H9 (cell line): ENCODE results near the gene ROBO1. TPM values are rescaled to one million over a fixed set of nuclear protein-coding genes. Genes with fewer than 3 reads are reported as not detected.

ENCODE experiments used
- DNase-seq: peaks from one replicate; pipeline ENCODE4 v3.0.0-alpha.2; 2017
- H2AFZ ChIP-seq: one replicate; pipeline ENCODE4 v1.6.1; 2013; ENCODE audit warnings: mild to moderate bottlenecking, low read length, control low read depth, moderate library complexity
- H2AK5ac ChIP-seq: 2 replicates; pipeline ENCODE4 v1.6.1; 2013; ENCODE audit warnings: low read length, control low read depth, mixed read lengths; ENCODE audit not compliant: insufficient read length
- H2BK120ac ChIP-seq: one replicate; pipeline ENCODE4 v1.6.1; 2013; ENCODE audit warnings: low read depth, mild to moderate bottlenecking, low read length, control low read depth, inconsistent platforms; ENCODE audit not compliant: poor library complexity, severe bottlenecking
- H2BK12ac ChIP-seq: 2 replicates; pipeline ENCODE4 v1.6.1; 2013; ENCODE audit warnings: low read length, control low read depth, mixed read lengths, low read depth; ENCODE audit not compliant: insufficient read length
- H2BK15ac ChIP-seq: 2 replicates; pipeline ENCODE4 v1.6.1; 2013; ENCODE audit warnings: low read depth, low read length, control low read depth
- H2BK20ac ChIP-seq: one replicate; pipeline ENCODE4 v1.6.1; 2013; ENCODE audit warnings: low read depth, mild to moderate bottlenecking, low read length, control low read depth, inconsistent platforms; ENCODE audit not compliant: poor library complexity, severe bottlenecking
- H2BK5ac ChIP-seq: 2 replicates; pipeline ENCODE4 v1.6.1; 2013; ENCODE audit warnings: low read length, control low read depth, mixed read lengths; ENCODE audit not compliant: insufficient read length
- H3K14ac ChIP-seq: 2 replicates; pipeline ENCODE4 v1.6.1; 2013; ENCODE audit warnings: low read length, control low read depth; ENCODE audit not compliant: insufficient read depth
- H3K18ac ChIP-seq: 2 replicates; pipeline ENCODE4 v1.6.1; 2013; ENCODE audit warnings: low read depth, mild to moderate bottlenecking, mixed read lengths, low read length, control low read depth; ENCODE audit not compliant: insufficient read length
- H3K23ac ChIP-seq: 2 replicates; pipeline ENCODE4 v1.6.1; 2013; ENCODE audit warnings: low read length, control low read depth, mixed read lengths, low read depth; ENCODE audit not compliant: insufficient read length
- H3K23me2 ChIP-seq: 2 replicates; pipeline ENCODE4 v1.6.1; 2013; ENCODE audit warnings: low read depth, mild to moderate bottlenecking, mixed read lengths, low read length, control low read depth; ENCODE audit not compliant: insufficient read length, poor library complexity, severe bottlenecking
- H3K27ac ChIP-seq: 2 replicates; pipeline ENCODE4 v1.5.1; 2013; ENCODE audit warnings: low read length, control low read depth, mixed read lengths, low read depth; ENCODE audit not compliant: insufficient read length
- H3K27me3 ChIP-seq: 2 replicates; pipeline ENCODE4 v1.6.1; 2013; ENCODE audit warnings: low read length, control low read depth, inconsistent platforms; ENCODE audit not compliant: insufficient read depth
- H3K4ac ChIP-seq: 2 replicates; pipeline ENCODE4 v1.6.1; 2013; ENCODE audit warnings: low read depth, mild to moderate bottlenecking, control low read depth, inconsistent platforms, low read length, moderate library complexity
- H3K4me1 ChIP-seq: 2 replicates; pipeline ENCODE4 v1.6.1; 2013; ENCODE audit warnings: low read length, control low read depth, inconsistent platforms; ENCODE audit not compliant: insufficient read depth
- H3K4me2 ChIP-seq: 2 replicates; pipeline ENCODE4 v1.6.1; 2013; ENCODE audit warnings: low read length, control low read depth, mixed read lengths; ENCODE audit not compliant: insufficient read length, insufficient read depth
- H3K56ac ChIP-seq: 2 replicates; pipeline ENCODE4 v1.6.1; 2013; ENCODE audit warnings: low read depth, mild to moderate bottlenecking, mixed read lengths, low read length, control low read depth; ENCODE audit not compliant: insufficient read length
- H3K79me1 ChIP-seq: 2 replicates; pipeline ENCODE4 v1.6.1; 2013; ENCODE audit warnings: low read depth, mild to moderate bottlenecking, moderate library complexity, low read length, control low read depth, inconsistent platforms; ENCODE audit not compliant: insufficient read depth, poor library complexity, severe bottlenecking
- H3K79me2 ChIP-seq: 2 replicates; pipeline ENCODE4 v1.6.1; 2013; ENCODE audit warnings: low read length, control low read depth, inconsistent platforms; ENCODE audit not compliant: insufficient read depth
- H3K9ac ChIP-seq: 2 replicates; pipeline ENCODE4 v1.6.1; 2013; ENCODE audit warnings: low read length, control low read depth, mixed read lengths; ENCODE audit not compliant: insufficient read length; ENCODE audit errors: extremely low read depth
- H3K9me3 ChIP-seq: one replicate; pipeline ENCODE4 v1.6.1; 2013; ENCODE audit warnings: low read depth, low read length, inconsistent platforms; ENCODE audit not compliant: control insufficient read depth
- H3T11ph ChIP-seq: one replicate; pipeline ENCODE4 v1.6.1; 2013; ENCODE audit warnings: mild to moderate bottlenecking, low read length, control low read depth, inconsistent platforms
- H4K20me1 ChIP-seq: one replicate; pipeline ENCODE4 v1.6.1; 2013; ENCODE audit not compliant: control insufficient read depth, insufficient read length, insufficient read depth
- H4K5ac ChIP-seq: 2 replicates; pipeline ENCODE4 v1.6.1; 2013; ENCODE audit warnings: low read depth, mild to moderate bottlenecking, mixed read lengths, low read length, control low read depth; ENCODE audit not compliant: insufficient read length
- H4K8ac ChIP-seq: replicated peaks from 2 replicates; pipeline ENCODE4 v1.6.1; 2013; ENCODE audit warnings: low read length, control low read depth, mixed read lengths, low read depth; ENCODE audit not compliant: insufficient read length
- H4K91ac ChIP-seq: 2 replicates; pipeline ENCODE4 v1.6.1; 2013; ENCODE audit warnings: low read depth, mild to moderate bottlenecking, moderate library complexity, mixed read lengths, low read length, control low read depth; ENCODE audit not compliant: insufficient read length
- H3K27ac Mint-ChIP-seq, 3 experiments: 2 replicates in 2 of 3; 3 replicates in 1 of 3; pipeline ENCODE4 v1.8.0; 2020 to 2021; ENCODE audit warnings: mixed read lengths in 3 of 3, mild to moderate bottlenecking in 1 of 3, moderate library complexity in 1 of 3
- H3K27me3 Mint-ChIP-seq: 2 replicates; pipeline ENCODE4 v1.8.0; 2021; ENCODE audit warnings: low read depth, mild to moderate bottlenecking, moderate library complexity, mixed read lengths
- H3K36me3 Mint-ChIP-seq, 3 experiments: 2 replicates in 2 of 3; 3 replicates in 1 of 3; pipeline ENCODE4 v1.8.0; 2020 to 2021; ENCODE audit warnings: low read depth in 3 of 3, mixed read lengths in 3 of 3; ENCODE audit not compliant: insufficient read depth in 1 of 3
- H3K4me1 Mint-ChIP-seq, 2 experiments: 2 replicates each; pipeline ENCODE4 v1.8.0; 2020; ENCODE audit warnings: mixed read lengths in 2 of 2
- H3K4me3 Mint-ChIP-seq, 2 experiments: 2 replicates in 1 of 2; 3 replicates in 1 of 2; pipeline ENCODE4 v1.8.0; 2020 to 2021; ENCODE audit warnings: mild to moderate bottlenecking in 2 of 2, mixed read lengths in 2 of 2, moderate library complexity in 1 of 2
- H3K9me3 Mint-ChIP-seq, 2 experiments: 2 replicates in 1 of 2; 3 replicates in 1 of 2; pipeline ENCODE4 v1.8.0; 2020; ENCODE audit warnings: mild to moderate bottlenecking in 2 of 2, mixed read lengths in 2 of 2, moderate library complexity in 1 of 2
- WGBS: extraction: QIAGEN DNeasy Blood & Tissue Kit; methylation state at CpG from one replicate; pipeline ENCODE4 v1.1.7; 2013; ENCODE audit warnings: missing lambda C conversion rate, low lambda C conversion rate, mixed read lengths; ENCODE audit not compliant: insufficient read length; ENCODE audit errors: extremely low coverage; 5-methylcytosine and 5-hydroxymethylcytosine counted together
- total RNA-seq: library from RNA; stranded (reverse); gene quantifications from 2 replicates; pipeline ENCODE4 v1.2.1, GENCODE V29; 2021
- TF ChIP-seq, protein P1 (sequence below): fragments of 200-600 bp; sonication (generic); conservative IDR thresholded peaks from 3 replicates; pipeline ENCODE4 v1.8.0; 2021; ENCODE audit warnings: antibody characterized with exemption, mild to moderate bottlenecking

The ROBO1 gene
- total RNA-seq, 1 experiment from 2014 or later, result 62.7 TPM

DNA sequence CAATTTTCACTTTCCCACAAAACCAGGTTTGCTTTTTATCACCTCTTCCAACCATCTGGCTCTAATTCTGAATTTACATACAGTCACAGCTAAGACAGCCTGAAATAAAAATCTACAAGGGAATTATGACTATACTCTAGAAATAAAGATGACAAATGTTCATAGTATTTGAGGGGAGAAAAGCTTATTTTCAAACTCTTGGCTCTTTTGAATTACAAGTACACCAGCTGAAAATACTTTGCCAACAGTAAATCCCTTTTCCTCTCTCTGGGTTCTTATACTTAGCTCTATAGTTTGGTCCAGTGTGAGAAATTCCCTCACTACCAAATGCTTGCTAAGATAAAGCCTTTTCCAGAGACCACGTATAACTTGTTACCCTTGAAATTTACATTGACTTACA is 1037.9 kb downstream of the ROBO1 start:
- no peak overlapping the region for H2BK15ac ChIP-seq
- no peak overlapping the region for H4K8ac ChIP-seq
- no peak overlapping the region for H3K56ac ChIP-seq
- no peak for DNase-seq
- Mint-ChIP-seq H3K36me3 (no peaks in the 10 kb centered on the region), H3K9me3 (no peaks in the 10 kb centered on the region), H3K4me3 (no peak overlapping the region), H3K27ac (no peak overlapping the region; a peak in 1 of 7 replicates), H3K4me1 (peaks cover 43 to 50% of the 10 kb centered on the region in 2 experiments), H3K27me3 (no peaks in the 10 kb centered on the region)
- no peak overlapping the region for H3T11ph ChIP-seq
- H4K5ac ChIP-seq, result no peak overlapping the region
- no peak overlapping the region for H3K23ac ChIP-seq
- no peaks in the 10 kb centered on the region for H3K79me2 ChIP-seq
- H3K27me3 ChIP-seq, result no peaks in the 10 kb centered on the region
- H2AFZ ChIP-seq, result no peak overlapping the region
- no peak overlapping the region for H2BK12ac ChIP-seq
- no peak overlapping the region for H3K4ac ChIP-seq
- no peaks in the 10 kb centered on the region for H3K9me3 ChIP-seq
- H2BK5ac ChIP-seq, result no peak overlapping the region
- no peaks in the 10 kb centered on the region for H4K20me1 ChIP-seq
- no peak overlapping the region for H2AK5ac ChIP-seq
- H2BK20ac ChIP-seq, result no peak overlapping the region
- TF ChIP-seq, protein P1, sequence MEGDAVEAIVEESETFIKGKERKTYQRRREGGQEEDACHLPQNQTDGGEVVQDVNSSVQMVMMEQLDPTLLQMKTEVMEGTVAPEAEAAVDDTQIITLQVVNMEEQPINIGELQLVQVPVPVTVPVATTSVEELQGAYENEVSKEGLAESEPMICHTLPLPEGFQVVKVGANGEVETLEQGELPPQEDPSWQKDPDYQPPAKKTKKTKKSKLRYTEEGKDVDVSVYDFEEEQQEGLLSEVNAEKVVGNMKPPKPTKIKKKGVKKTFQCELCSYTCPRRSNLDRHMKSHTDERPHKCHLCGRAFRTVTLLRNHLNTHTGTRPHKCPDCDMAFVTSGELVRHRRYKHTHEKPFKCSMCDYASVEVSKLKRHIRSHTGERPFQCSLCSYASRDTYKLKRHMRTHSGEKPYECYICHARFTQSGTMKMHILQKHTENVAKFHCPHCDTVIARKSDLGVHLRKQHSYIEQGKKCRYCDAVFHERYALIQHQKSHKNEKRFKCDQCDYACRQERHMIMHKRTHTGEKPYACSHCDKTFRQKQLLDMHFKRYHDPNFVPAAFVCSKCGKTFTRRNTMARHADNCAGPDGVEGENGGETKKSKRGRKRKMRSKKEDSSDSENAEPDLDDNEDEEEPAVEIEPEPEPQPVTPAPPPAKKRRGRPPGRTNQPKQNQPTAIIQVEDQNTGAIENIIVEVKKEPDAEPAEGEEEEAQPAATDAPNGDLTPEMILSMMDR, result no peak
- no peak overlapping the region for H4K91ac ChIP-seq
- whole genome bisulfite sequencing, result no CpG with 5 or more reads among the region's 1 CpG
- no peak overlapping the region for H3K4me2 ChIP-seq
- H2BK120ac ChIP-seq, result no peak overlapping the region
- H3K9ac ChIP-seq, result no peak overlapping the region
- no peak overlapping the region for H3K14ac ChIP-seq
- peaks cover 2% of the 10 kb centered on the region; the same call in 1 of the 2 replicates for H3K4me1 ChIP-seq
- no peak overlapping the region for H3K27ac ChIP-seq
- H3K23me2 ChIP-seq, result no peaks in the 10 kb centered on the region
- peaks cover 2% of the 10 kb centered on the region for H3K79me1 ChIP-seq
- H3K18ac ChIP-seq, result no peak overlapping the region
